Subcutaneous adipose tissue (tissue), 4 donors: ENCODE results near the gene PEX1. TPM values are rescaled to one million over a fixed set of nuclear protein-coding genes. Genes with fewer than 3 reads are reported as not detected.

ENCODE experiments used
- CTCF ChIP-seq: fragments of 450-650 bp; IDR thresholded peaks from one replicate; pipeline ENCODE4 v1.5.1; 2016; ENCODE audit warnings: low read depth, mild to moderate bottlenecking, control low read depth, antibody characterized with exemption, moderate library complexity
- total RNA-seq, 4 donors: library from RNA; depleted of rRNA; stranded (reverse); fragments of >200 nt; gene quantifications; one replicate each; pipeline ENCODE4 v1.1.0, GENCODE V29; 2016

PEX1 gene
- total RNA-seq, 4 donors from 2014 or later: 17.8 to 27.9 (median 21.9) TPM

- no peak for TF ChIP-seq CTCF
These were observed 24.6 kb downstream of the PEX1 start for GRCh38 chr7:92503767-92504166.

- no peak for TF ChIP-seq CTCF
These were observed 29.8 kb downstream of the PEX1 start for GRCh38 chr7:92498557-92498956.

- no peak for TF ChIP-seq CTCF
These were observed 31.4 kb downstream of the PEX1 start for GRCh38 chr7:92496876-92497275.

- TF ChIP-seq CTCF: no peak
These were observed 38.7 kb downstream of the PEX1 start for GRCh38 chr7:92489634-92490033.

GRCh38 chr7:92487804-92488203 lies 40.5 kb downstream of the PEX1 start:
- no peak for TF ChIP-seq CTCF

- TF ChIP-seq CTCF: no peak
These were observed 42.3 kb downstream of the PEX1 start for GRCh38 chr7:92485974-92486373.

- TF ChIP-seq CTCF: no peak
These were observed 42.9 kb downstream of the PEX1 start for GRCh38 chr7:92485267-92485892.
